ENCODE measurements around the gene CASTOR1.

The CASTOR1 gene

GRCh38 chr22:30260276-30260675, 29.0 kb downstream of the CASTOR1 start:
- no peak for DNase-seq (ENCODE audit: low read depth)

GRCh38 chr22:30254314-30254713, 35.0 kb downstream of the CASTOR1 start:
- no peak for DNase-seq (ENCODE audit: low read depth)
- no peak for TF ChIP-seq CTCF (IDR thresholded peaks at IDR 0.05; ENCODE audit: low read depth, low read length, missing control alignments)
- H3K4me3 ChIP-seq (ENCODE audit: low read depth, low read length) = no peak overlapping the region

More at GRCh38 chr22:30260276-30260675, 29.0 kb downstream of the CASTOR1 start:
- TF ChIP-seq CTCF (IDR thresholded peaks at IDR 0.05; ENCODE audit: low read depth, low read length, missing control alignments) = no peak
- H3K4me3 ChIP-seq (ENCODE audit: low read depth, low read length) = no peak overlapping the region

- no peak overlapping the region for H3K4me3 ChIP-seq (ENCODE audit: low read depth, low read length)
- DNase-seq (ENCODE audit: low read depth) = no peak
- no peak for TF ChIP-seq CTCF (IDR thresholded peaks at IDR 0.05; ENCODE audit: low read depth, low read length, missing control alignments)
These were observed 36.0 kb downstream of the CASTOR1 start for GRCh38 chr22:30253205-30253852.

GRCh38 chr22:30252411-30253204, 36.7 kb downstream of the CASTOR1 start:
- no peak for TF ChIP-seq CTCF (IDR thresholded peaks at IDR 0.05; ENCODE audit: low read depth, low read length, missing control alignments)
- H3K4me3 ChIP-seq (ENCODE audit: low read depth, low read length) = no peak overlapping the region
- no peak for DNase-seq (ENCODE audit: low read depth)

- H3K4me3 ChIP-seq (ENCODE audit: low read depth, low read length) = no peak overlapping the region
- no peak for DNase-seq (ENCODE audit: low read depth)
These were observed 37.6 kb downstream of the CASTOR1 start for GRCh38 chr22:30251711-30252110.

GRCh38 chr22:30250661-30251267, 38.5 kb downstream of the CASTOR1 start:
- no peak for TF ChIP-seq CTCF (IDR thresholded peaks at IDR 0.05; ENCODE audit: low read depth, low read length, missing control alignments)
- DNase-seq (ENCODE audit: low read depth) = no peak

More at GRCh38 chr22:30251711-30252110, 37.6 kb downstream of the CASTOR1 start:
- TF ChIP-seq CTCF (IDR thresholded peaks at IDR 0.05; ENCODE audit: low read depth, low read length, missing control alignments) = no peak

More at GRCh38 chr22:30250661-30251267, 38.5 kb downstream of the CASTOR1 start:
- H3K4me3 ChIP-seq (ENCODE audit: low read depth, low read length) = no peak overlapping the region

Data from GM12864 (cell line).